ENCODE measurements around the gene SERPINI1.
A peak's percentile ranks its signal among the peaks of the same experiment; 100 is the strongest.

DNA sequence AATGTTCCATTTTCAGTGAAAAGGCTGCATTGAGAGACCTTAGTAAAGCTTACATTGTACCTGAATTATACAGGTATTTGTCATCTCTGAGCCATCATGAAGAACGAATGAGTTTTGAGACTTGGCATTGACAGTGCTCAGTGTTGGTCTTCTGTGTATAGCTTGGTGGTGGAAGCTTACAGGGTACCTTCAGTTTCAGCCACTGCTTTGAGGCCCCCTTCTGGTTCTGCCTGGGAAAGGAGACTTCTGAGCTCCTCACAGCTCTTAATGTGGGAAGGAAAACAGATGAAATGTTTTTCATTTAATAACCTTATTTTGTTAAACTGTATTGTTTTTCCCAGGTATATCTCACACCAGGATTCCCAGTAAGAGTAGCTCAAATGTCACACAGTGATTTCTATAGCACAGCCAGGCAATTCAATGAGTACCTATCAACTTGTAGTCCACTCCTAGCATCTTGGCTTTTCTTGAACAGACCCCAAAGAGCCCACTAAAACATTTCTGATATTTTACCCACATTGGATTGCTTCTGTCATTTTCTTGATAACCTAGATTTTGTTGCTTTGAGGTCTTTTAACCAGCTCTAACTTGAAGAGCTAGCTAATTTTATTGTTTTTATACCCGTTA lies 5.6 kb downstream of the SERPINI1 start:
- TF ChIP-seq, protein P1, sequence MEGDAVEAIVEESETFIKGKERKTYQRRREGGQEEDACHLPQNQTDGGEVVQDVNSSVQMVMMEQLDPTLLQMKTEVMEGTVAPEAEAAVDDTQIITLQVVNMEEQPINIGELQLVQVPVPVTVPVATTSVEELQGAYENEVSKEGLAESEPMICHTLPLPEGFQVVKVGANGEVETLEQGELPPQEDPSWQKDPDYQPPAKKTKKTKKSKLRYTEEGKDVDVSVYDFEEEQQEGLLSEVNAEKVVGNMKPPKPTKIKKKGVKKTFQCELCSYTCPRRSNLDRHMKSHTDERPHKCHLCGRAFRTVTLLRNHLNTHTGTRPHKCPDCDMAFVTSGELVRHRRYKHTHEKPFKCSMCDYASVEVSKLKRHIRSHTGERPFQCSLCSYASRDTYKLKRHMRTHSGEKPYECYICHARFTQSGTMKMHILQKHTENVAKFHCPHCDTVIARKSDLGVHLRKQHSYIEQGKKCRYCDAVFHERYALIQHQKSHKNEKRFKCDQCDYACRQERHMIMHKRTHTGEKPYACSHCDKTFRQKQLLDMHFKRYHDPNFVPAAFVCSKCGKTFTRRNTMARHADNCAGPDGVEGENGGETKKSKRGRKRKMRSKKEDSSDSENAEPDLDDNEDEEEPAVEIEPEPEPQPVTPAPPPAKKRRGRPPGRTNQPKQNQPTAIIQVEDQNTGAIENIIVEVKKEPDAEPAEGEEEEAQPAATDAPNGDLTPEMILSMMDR (conservative IDR thresholded peaks at IDR 0.05): peak; percentile 37
- TF ChIP-seq ZFX (IDR thresholded peaks at IDR 0.05): no peak

Data from C4-2B (cell line).